Measurements from ENCODE around the gene UCN3.
A peak's percentile ranks its signal among the peaks of the same experiment; 100 is the strongest.
"Not testable (repeated sequence)": the region's sequence is repeated elsewhere in the genome, so short reads cannot be mapped to it uniquely, and the experiment has no call there.

UCN3 gene

DNA sequence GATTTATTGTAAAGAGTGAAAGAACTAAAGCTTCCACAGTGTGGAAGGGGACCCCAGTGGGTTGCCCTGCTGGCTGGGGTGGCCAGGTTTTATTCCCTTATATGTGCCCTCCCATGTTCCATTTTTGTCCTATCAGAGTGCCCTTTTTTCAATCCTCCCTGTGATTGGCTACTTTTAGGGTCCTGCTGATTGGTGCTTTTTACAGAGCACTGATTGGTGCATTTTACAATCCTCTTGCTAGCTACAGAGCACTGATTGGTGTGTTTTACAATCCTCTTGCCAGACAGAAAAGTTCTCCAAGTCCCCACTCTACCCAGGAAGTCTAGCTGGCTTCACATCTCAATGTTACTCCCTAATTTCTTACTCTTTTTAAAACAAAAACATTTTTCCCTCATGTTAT is 46.0 kb downstream of the UCN3 start:
- DNase-seq: not testable (repeated sequence)

DNA sequence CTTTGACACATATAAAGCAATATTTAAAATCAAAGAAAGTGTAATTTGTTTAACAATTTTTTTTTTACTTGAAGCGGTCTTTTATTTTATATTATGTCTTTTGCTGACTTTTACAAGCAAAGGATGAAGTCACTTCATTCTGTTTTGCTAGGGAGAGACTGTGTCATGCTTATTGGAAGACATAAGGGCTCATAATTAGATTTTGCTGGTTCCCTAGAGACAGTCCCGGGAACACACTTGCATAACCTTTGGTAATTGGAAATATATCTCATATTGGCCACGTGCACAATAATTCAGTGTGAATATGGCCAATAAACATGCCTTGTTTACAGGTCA is 47.1 kb downstream of the UCN3 start:
- no peak for DNase-seq

DNA sequence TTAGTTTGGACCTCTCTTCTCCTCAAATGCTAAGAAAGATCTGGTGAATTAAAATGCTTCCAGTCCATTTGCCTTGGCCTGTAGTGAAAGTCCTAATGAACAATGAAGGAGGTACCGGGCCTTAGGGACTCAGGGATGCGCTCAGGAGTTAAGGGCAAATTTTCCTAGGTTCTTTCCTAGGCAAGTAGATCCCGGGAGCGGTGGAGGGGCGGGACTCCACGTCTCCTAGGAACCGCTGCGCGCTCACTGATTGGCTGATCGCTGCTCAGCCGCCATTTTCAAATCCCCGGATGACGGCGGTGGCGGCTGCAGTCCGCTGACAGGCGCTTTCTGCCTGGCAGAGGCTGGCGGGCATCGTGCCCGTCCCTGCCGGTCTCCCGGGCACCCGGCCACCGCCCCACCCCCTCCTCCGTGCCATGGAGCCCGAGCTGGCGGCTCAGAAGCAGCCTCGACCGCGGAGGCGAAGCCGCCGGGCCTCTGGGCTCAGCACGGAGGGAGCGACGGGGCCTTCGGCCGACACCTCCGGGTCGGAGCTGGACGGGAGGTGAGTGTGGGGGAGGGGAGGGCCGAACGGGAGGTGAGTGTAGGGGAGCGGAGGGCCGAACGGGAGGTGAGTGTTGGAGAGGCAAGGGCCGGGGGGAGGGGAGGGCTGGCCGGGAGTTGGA is 47.6 kb downstream of the UCN3 start, which contains the start of gene NET1:
Gene NET1 (plus strand): TSS at position 281 of the 665 bp plus-strand sequence. CDS start 136 bp downstream, at position 417.
- peak; percentile 94 for DNase-seq

DNA sequence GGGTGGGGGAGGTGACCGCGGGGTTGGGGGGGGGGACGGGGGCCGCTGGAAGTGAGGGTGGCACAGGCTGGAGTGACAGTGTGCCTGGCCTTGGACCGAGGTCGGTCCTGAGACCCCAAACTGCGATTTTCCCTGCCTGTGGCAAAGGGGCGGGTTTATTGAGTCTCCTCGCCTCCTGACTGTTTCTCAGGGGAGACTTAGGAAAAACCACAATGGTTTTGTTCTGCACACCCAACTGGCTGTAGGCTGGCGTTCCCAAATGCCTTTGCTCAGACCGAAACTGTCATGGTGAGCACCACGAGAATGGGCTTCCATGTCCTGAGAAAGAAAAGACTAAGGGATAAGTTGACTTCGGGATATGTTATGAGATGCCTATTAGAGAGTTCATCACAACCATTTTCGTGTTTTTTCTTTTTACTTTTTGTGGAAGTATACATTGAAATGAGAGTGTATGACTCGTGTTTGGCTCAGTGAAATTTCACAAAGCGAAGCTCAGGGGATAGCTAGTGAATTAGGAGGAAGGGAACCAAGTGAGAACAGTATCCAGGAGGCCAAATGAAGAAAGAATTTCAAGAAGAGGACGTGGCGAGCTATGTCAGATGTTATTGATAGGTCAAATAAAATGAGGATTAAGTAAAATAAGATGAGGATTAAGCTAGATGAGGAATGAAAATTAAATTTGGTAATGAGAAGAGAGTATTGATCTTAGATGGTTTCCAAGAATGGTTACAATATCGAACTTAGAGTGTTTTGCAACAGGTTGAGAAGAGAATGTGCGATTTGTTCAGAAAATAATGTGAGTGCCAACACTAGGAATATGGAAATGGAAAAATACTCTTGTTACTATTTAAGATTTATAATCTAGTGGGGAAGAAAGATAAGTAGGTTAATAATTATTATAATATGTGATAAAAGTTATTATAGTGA is 48.5 kb downstream of the UCN3 start:
- peak; percentile 40 for DNase-seq

DNA sequence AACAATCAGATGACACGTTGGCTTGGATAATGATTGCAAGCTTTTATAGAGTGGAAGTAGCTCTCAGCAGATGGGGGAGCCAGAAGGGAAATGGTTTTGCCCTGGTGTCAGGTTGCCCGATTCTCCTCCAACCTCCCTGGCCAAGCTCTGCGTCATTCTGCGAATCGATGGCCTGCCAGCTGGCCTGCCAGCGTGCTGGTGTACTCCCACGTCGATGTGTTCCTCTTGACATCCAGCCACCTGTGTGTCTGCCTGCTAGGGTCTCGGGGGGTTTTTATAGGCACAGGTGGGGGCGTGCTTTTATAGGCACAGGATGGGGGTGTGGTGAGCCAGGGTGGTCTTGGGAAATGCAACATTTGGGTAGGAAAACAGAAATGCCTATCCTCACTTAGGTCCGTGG is 52.2 kb downstream of the UCN3 start:
- no peak for DNase-seq

- DNase-seq: no peak
Observed at GRCh38 chr10:5418584-5418983, 53.8 kb downstream of the UCN3 start.

DNA sequence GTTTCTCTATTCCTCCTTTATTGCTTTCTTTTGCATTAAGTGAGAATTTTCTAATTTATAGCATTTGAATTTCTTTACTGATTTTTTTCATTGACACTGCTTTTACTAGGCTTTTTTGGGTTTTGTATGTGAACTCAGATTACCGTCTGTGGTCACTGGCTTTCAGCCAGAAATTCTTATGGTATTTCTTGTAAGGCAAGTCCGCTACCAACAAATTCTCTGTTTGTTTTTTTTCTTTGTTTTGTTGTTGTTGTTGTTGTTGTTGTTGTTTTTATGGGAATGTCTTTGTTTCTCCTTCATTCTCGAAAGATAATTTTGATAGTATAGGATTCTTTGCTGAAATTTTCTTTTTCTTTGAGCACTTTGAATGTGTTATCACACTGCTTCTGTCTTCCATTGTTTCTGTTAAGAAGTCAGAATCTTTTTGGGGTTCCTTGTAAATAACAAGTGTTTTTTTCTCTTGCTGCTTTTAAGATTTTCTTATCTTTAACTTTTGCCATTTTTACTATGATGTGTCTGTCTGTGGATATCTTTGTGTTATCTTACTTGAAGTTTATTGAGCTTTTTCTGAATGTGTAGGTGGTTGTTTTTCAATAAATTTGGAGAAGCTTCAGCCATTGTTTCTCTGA is 54.8 kb downstream of the UCN3 start:
- peak; percentile 60 for DNase-seq

- no peak for DNase-seq
Observed at GRCh38 chr10:5423771-5424170, 59.0 kb downstream of the UCN3 start.

Data from hematopoietic multipotent progenitor cell treated with erythropoietin and hydrocortisone succinate and interleukin-3 and kit ligand, for 4 days (in vitro differentiated cells).